Progenitor cell of endocrine pancreas (in vitro differentiated cells): ENCODE data around the gene SCYL3. TPM values are rescaled to one million over a fixed set of nuclear protein-coding genes. Genes with fewer than 3 reads are reported as not detected.

Experiments
- DNase-seq: peaks from one replicate; pipeline ENCODE4 v3.0.0; 2021; ENCODE audit warnings: low spot score; ENCODE audit not compliant: unreplicated experiment
- H3K27ac Mint-ChIP-seq: 2 replicates; pipeline ENCODE4 v1.8.0; 2021; ENCODE audit warnings: mild to moderate bottlenecking, moderate library complexity, mixed read lengths
- H3K27me3 Mint-ChIP-seq: 2 replicates; pipeline ENCODE4 v1.8.0; 2021; ENCODE audit warnings: mixed read lengths
- H3K36me3 Mint-ChIP-seq: 2 replicates; pipeline ENCODE4 v1.8.0; 2022; ENCODE audit warnings: mixed read lengths; ENCODE audit not compliant: insufficient read depth
- H3K4me1 Mint-ChIP-seq: 2 replicates; pipeline ENCODE4 v1.8.0; 2021; ENCODE audit warnings: low read depth, mixed read lengths
- H3K4me3 Mint-ChIP-seq: 2 replicates; pipeline ENCODE4 v1.8.0; 2021; ENCODE audit warnings: low read depth, mild to moderate bottlenecking, moderate library complexity, mixed read lengths
- H3K9me3 Mint-ChIP-seq: 2 replicates; pipeline ENCODE4 v1.8.0; 2021; ENCODE audit warnings: low read depth, mixed read lengths
- CTCF ChIP-seq: fragments of 200-600 bp; sonication (generic); IDR thresholded peaks from one replicate; pipeline ENCODE4 v1.5.0; 2021; ENCODE audit warnings: antibody characterized with exemption, mild to moderate bottlenecking; ENCODE audit not compliant: unreplicated experiment
- total RNA-seq: library from RNA; stranded (reverse); gene quantifications from 2 replicates; pipeline ENCODE4 v1.2.1, GENCODE V29; 2021

SCYL3 gene
- total RNA-seq, 1 donor from 2014 or later: 14.8 TPM

- H3K27me3 Mint-ChIP-seq: no peaks in the 10 kb centered on the region
- H3K4me1 Mint-ChIP-seq: no peaks in the 10 kb centered on the region
- H3K27ac Mint-ChIP-seq: no peak overlapping the region
- no peak overlapping the region for H3K4me3 Mint-ChIP-seq
- H3K36me3 Mint-ChIP-seq: peaks cover 31% of the 10 kb centered on the region
- no peaks in the 10 kb centered on the region for H3K9me3 Mint-ChIP-seq
- no peak for DNase-seq
- TF ChIP-seq CTCF: no peak
Measured at GRCh38 chr1:169848456-169848855, 45.2 kb downstream of the SCYL3 start.

GRCh38 chr1:169844941-169845608, 48.6 kb downstream of the SCYL3 start:
- Mint-ChIP-seq H3K4me3 (no peak overlapping the region), H3K4me1 (no peaks in the 10 kb centered on the region), H3K9me3 (peaks cover 11% of the 10 kb centered on the region), H3K27me3 (no peaks in the 10 kb centered on the region), H3K36me3 (peaks cover 37% of the 10 kb centered on the region), H3K27ac (no peak overlapping the region)
- no peak for DNase-seq
- TF ChIP-seq CTCF: no peak

DNA sequence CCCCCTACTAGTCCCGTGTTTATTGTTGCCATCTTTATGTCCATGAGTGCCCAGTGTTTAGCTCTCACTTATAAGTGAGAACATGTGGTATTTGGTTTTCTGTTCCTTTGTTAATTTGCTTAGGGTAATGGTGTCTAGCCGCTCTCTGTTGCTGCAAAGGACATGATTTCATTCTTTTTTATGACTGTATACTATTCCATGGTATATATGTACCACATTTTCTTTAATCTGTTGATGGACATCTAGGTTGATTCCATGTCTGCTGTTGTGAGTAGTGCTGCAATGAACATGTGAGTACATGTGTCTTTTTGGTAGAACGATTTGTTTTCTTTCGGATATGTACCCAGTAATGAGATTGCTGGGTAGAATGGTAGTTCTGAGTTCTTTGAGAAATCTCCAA, 54.8 kb downstream of the SCYL3 start:
- no peak for TF ChIP-seq CTCF
- H3K9me3 Mint-ChIP-seq: peaks cover 26% of the 10 kb centered on the region
- no peaks in the 10 kb centered on the region for H3K4me1 Mint-ChIP-seq
- H3K36me3 Mint-ChIP-seq: peaks cover 47% of the 10 kb centered on the region
- no peak overlapping the region for H3K4me3 Mint-ChIP-seq
- H3K27me3 Mint-ChIP-seq: no peaks in the 10 kb centered on the region
- DNase-seq: no peak
- no peak overlapping the region for H3K27ac Mint-ChIP-seq

GRCh38 chr1:169836198-169836597, 57.5 kb downstream of the SCYL3 start:
- H3K4me1 Mint-ChIP-seq: no peaks in the 10 kb centered on the region
- peaks cover 41% of the 10 kb centered on the region for H3K36me3 Mint-ChIP-seq
- H3K4me3 Mint-ChIP-seq: no peak overlapping the region
- H3K27me3 Mint-ChIP-seq: no peaks in the 10 kb centered on the region
- TF ChIP-seq CTCF: no peak
- H3K27ac Mint-ChIP-seq: no peak overlapping the region
- H3K9me3 Mint-ChIP-seq: peaks cover 22% of the 10 kb centered on the region
- no peak for DNase-seq

DNA sequence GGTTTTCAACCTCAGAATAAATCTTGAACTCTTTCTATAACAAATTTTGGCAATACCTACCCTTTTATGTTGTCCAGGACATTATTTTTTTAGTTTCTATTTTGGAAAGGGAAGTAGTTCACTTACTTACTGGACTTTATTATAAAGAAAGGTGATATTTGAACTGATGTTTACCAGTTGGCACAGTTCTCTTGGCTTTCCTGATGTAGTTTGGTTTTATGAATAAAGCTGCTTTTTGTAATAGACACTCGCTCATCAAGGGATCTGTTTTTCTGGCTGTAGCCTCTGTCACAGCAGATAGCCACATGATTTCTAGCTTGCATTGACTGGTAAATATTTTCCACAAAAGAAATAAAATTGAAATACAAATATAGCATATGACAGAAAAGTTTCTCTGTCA, 58.0 kb downstream of the SCYL3 start:
- Mint-ChIP-seq H3K27me3 (no peaks in the 10 kb centered on the region), H3K4me1 (no peaks in the 10 kb centered on the region), H3K9me3 (peaks cover 17% of the 10 kb centered on the region), H3K27ac (no peak overlapping the region), H3K36me3 (peaks cover 35% of the 10 kb centered on the region), H3K4me3 (no peak overlapping the region)
- TF ChIP-seq CTCF: no peak
- DNase-seq: no peak
